ENCODE results near the gene GCC2.

Gene GCC2

GRCh38 chr2:108534584-108535356, 85.8 kb downstream of the GCC2 start:
- no peak for DNase-seq (ENCODE audit: extremely low read depth, low read depth)
- no peak for TF ChIP-seq CTCF (IDR thresholded peaks at IDR 0.05; ENCODE audit: low read depth, low read length)

GRCh38 chr2:108535357-108535631, 86.3 kb downstream of the GCC2 start:
- DNase-seq (ENCODE audit: extremely low read depth, low read depth), result no peak
- TF ChIP-seq CTCF (IDR thresholded peaks at IDR 0.05; ENCODE audit: low read depth, low read length), result no peak

- no peak for TF ChIP-seq CTCF (IDR thresholded peaks at IDR 0.05; ENCODE audit: low read depth, low read length)
- DNase-seq (ENCODE audit: extremely low read depth, low read depth), result no peak
Measured at GRCh38 chr2:108536133-108536780, 87.3 kb downstream of the GCC2 start.

- TF ChIP-seq CTCF (IDR thresholded peaks at IDR 0.05; ENCODE audit: low read depth, low read length), result no peak
- DNase-seq (ENCODE audit: extremely low read depth, low read depth), result no peak
Measured at GRCh38 chr2:108536911-108537310, 87.9 kb downstream of the GCC2 start.

- DNase-seq (ENCODE audit: extremely low read depth, low read depth), result no peak
- no peak for TF ChIP-seq CTCF (IDR thresholded peaks at IDR 0.05; ENCODE audit: low read depth, low read length)
Measured at GRCh38 chr2:108538000-108538625, 89.1 kb downstream of the GCC2 start.

GRCh38 chr2:108541451-108541850, 92.4 kb downstream of the GCC2 start:
- TF ChIP-seq CTCF (IDR thresholded peaks at IDR 0.05; ENCODE audit: low read depth, low read length), result no peak
- no peak for DNase-seq (ENCODE audit: extremely low read depth, low read depth)

GRCh38 chr2:108542071-108542470, 93.1 kb downstream of the GCC2 start:
- no peak for TF ChIP-seq CTCF (IDR thresholded peaks at IDR 0.05; ENCODE audit: low read depth, low read length)
- DNase-seq (ENCODE audit: extremely low read depth, low read depth), result peak; percentile 71
